ENCODE data around the gene ZNF579.
A peak's percentile ranks its signal among the peaks of the same experiment; 100 is the strongest.

The ZNF579 gene

DNA sequence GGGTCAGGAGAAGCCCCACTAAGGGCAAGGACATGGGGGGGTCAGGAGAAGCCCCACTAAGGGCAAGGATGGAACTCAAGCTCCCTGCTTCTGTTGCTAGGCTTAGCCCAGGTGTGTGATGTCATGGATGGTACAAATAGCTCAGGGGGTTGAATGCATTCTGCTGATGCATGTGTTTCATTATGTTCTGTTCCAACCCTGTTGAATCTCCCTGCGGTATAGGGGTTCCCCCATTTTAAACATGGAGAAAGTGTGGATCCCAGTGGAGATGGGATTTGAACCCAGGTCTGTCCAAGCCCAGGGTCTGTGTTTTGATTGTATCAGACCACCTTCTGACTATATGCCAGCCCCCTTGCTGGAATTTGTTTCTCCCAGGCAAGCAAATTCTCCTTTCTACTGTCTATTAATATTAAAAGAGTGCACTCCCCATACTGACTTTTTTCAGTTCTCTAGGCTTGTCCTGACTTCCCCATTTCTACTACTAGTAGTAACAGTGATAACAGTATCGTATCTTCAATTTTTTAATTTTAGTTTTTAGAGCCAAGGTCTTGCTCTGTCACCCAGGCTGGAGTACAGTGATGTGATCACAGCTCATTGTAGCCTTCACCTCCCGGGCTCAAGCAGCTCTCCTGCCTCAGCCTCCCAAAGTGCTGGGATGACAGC lies 31.5 kb upstream of the ZNF579 start:
- no peak for DNase-seq

DNA sequence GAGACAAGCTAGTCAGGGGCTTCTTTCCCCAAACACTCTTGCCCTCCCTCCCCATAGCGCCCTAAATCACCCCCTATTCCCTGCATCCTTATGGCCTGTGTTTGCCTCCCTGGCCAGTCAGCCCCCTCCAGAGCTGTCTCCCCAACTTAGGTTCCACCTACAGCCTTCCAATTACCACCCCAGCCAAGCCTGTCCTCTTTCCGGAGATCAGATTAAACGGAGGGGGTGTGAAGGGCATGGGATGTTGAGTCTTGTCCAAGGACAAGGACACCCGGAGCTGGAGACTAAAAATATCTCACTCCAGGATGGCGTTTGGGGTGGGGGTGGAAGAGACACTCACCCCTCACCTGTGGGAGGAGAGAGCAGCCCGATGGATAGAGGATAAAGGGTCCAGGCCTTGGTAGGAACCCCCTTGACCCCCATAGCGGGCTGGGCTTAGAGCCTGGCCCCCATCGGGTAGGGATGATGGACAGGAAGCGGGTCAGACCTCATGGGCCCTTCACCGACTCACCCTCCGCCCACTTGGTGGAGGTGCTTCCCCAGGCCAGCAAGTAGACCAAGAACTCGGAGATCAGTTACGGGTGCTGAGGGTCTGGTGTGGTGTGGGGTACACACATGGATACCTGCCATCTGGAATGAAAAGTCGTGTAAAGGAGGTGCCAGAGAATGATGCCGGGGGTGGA lies 30.8 kb upstream of the ZNF579 start:
- no peak for DNase-seq

DNA sequence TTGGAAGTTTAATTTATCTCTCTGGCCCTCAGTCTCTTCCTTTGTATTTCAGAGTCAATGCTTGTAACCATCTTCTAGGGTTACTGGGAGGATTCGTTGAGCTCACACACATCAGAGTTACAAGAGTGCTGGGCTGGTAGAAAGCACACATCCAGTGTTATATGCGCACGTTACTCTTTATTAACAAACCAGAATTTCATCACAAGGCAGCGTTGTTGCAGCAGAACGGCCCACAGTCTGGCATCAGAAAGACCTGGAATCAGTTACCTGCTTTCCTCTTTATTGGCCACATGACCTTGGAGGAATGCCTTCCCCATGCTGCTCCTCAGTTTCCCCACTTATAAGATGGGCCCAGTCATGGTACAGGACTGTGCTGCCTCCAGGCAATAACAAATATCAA lies 28.7 kb upstream of the ZNF579 start:
- no peak for DNase-seq

DNA sequence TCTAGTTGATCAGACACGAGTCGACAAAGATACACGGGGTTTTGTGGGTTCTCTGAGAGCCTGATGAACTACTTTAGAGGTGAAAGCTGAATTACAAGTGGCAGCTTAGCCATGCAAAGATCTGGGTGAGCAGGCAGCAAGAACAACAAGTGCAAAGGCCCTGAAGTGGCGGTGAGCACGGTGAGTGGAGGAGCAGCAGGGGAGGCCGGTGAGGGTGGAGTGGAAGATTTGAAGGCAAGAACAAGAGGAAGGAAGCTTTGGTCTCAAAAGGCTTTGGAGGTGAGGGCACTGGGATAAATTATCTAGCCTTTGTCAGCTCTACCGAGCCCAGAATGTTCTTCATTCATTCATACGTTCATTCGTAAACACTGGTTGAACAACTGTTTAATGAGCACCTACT lies 26.2 kb upstream of the ZNF579 start:
- no peak for DNase-seq

DNA sequence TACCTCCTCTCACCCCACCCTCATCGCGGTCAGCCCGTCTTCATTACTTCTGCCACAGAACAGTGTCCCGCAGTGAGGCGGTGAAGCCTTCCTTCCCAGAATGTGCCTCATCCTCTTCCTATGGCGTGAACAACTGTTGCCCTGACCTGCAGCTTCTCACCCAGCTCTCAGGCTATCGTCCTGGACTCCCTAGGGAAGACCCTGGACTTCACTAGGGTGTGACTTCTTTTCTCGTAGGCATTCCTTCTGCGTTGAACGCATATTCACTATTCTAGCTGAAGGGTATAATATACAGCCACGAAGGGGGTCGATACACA lies 25.8 kb upstream of the ZNF579 start:
- DNase-seq: no peak

DNA sequence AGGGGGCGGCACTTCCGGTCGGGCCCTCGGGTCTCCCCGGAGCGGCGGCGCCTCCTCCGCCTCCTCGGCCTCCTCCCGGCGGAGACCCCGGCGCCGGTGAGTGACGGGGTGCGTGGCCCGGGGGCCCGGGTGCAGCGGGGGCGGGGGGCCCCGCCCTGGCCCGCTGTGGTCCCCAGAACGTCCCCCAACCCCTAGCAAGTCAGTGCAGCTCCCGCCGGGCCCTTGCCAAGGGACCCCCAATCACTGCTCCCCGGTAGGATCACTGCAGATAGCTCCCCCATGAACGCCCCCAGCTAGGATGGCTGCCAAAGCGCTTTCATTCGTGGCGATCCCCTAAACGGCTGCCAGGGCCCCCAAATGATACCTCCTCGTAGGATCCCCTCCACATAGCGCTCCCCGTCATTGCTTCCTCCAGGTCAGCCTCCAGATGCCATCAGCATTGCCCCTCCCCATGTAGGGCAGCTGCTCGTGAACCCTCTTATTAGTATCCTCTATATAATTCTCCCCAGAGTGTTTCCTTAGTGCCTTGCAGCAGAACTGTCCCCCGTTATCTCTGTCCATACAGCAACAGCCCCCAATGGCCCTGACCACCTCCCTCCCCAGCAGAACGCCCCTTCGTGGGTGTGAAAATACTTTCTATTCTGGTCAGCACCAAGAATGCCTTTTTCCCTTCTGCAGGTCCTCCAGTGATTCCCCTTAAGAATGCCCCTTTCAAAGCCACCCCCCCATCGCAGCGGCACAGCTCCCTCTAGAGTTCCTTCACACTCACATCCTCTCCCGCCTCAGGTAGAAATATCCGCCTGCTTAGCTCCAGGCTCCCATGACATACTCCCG lies 25.2 kb upstream of the ZNF579 start, which contains the start of gene ZNF865:
Gene ZNF865 (plus strand): TSS at position 11 of the 834 bp plus-strand sequence. CDS start 7,972 bp downstream, outside the sequence.
- peak; percentile 45 for DNase-seq

DNA sequence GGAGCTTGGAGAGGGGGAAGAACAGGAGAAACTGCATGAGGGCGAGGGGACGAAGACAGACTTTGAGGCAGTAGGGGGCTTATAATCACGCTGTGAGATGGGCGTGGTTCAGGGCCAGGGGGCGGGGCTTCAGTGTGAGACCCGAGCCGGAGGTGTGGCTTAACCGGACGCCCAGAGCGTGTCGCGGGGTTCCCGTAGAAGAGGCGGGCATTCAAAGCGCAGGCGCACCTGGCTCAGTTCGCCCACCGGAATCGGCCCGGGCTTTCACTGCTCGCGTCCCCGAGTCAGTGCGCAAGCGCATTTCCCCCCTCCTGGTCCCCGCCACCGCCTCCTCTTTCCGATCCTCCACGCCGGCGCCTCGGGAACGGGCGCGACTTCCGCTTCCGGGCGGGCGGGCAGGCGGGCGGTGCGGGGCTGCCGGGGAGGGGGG lies 24.6 kb upstream of the ZNF579 start:
- DNase-seq: peak; percentile 97

DNA sequence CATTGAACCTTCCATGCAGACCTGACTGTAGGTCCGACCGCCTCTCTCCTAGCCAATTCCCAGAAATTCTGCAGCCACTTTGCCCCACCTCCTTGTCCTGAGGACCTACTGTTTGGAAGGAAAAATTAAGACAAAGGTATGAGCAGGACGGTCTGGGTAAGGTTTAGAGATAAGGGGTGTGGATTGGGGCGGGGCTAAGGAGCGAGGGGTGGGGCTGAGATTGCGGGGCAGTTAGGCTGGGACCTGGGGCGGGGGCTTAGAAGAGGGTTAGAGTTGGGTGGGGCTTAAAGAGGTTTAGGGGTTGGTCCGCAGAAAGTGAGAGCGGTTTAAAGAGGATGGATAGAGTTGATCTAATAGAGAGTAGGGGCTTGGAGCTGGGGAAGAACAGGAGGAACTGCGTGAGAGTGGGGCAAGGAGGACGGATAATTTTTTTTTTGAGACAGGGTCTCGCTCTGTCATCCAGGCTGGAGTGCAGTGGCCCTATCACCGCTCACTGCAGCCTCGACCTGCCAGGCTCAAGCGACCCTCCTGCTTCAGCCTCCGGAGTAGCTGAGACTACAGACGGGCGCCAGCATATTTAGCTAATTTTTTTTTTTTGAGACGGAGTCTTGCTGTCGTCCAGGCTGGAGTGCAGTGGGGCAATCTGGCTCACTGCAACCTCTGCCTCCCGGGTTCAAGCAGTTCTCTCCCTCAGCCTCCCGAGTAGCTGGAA lies 23.1 kb upstream of the ZNF579 start:
- DNase-seq: no peak

DNA sequence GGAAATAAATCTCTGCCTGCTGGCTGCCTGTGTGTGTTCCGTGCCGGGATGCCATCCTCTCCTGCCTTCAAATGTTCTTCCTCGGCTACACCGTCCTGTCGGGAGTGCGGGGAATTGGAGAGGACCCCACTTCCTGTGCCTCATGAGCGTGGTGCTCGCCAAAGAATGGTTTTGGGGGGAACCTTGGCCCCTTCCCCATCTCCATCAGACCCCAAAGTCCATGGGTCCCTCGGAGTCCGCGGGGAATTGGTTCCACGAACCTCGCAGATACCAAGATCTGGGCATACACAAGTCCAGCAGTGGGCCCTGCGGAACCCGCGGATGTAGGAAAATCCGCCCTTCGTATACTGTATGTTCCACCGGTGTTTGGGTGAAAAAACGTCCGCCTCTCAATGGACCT lies 22.5 kb upstream of the ZNF579 start:
- no peak for DNase-seq

DNA sequence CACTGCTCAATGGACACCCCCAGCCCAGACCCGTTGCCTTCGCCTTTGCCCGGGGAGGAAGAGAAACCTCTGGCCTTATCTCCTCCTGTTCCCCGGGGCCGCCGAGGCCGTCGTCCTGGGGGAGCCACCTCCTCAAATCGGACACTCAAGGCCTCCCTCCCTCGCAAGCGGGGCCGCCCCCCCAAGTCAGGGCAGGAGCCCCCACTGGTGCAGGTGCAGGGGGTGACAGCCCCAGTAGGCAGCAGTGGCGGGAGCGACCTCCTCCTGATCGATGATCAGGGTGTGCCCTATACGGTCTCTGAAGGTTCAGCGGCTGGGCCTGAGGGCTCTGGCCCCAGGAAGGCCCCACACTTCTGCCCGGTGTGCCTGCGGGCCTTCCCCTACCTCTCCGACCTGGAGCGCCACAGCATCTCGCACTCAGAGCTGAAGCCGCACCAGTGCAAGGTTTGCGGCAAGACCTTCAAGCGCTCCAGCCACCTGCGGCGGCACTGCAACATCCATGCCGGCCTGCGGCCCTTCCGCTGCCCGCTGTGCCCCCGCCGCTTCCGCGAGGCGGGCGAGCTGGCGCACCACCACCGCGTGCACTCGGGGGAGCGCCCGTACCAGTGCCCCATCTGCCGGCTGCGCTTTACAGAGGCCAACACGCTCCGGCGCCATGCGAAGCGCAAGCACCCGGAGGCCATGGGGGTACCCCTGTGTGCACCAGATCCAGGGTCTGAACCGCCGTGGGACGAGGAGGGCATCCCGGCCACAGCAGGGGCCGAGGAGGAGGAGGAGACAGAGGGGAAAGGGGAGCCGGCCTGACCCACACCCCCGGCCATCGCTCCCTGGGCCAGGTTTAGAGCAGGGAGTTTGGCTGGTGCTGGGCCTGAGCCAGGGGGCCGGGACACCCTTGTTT lies 21.7 kb upstream of the ZNF579 start:
- DNase-seq: no peak

DNA sequence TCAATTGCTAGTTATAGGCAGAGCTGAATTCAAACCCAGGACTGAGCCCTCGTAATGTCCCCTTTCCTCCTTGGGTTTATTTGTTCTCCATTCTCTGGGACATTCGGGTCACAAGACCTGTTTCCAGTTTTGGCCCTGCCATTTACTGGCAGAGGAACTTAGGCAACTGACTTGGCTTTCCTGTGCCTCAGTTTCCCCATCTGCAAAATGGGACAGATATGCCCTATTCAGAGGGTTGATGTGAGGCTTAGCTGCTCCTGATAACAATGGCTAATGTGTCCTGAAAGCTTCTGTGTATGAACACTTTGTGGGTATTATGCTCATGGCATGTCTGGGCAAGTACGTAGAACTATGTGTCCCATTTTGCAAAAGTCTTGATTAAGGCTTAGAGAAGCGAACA lies 20.4 kb upstream of the ZNF579 start:
- DNase-seq: no peak

DNA sequence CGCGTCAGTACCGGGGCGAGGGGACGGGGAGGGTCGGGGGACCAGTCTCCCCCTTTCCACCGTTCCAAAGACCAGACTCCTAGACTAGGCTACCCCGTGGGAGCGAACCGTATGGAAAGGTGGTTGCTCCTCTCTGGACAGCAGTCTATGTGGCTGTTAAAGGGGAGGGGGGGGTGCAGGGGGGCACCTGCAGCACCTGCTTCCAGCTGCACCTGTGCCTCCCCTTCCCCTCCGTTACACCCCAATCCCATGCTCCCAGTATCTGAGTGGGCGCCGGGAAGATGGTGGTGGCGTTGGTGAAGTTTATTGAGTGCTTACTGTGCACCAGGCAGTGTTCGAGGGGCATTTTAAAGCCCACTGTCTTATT lies 20.0 kb upstream of the ZNF579 start:
- no peak for DNase-seq

DNA sequence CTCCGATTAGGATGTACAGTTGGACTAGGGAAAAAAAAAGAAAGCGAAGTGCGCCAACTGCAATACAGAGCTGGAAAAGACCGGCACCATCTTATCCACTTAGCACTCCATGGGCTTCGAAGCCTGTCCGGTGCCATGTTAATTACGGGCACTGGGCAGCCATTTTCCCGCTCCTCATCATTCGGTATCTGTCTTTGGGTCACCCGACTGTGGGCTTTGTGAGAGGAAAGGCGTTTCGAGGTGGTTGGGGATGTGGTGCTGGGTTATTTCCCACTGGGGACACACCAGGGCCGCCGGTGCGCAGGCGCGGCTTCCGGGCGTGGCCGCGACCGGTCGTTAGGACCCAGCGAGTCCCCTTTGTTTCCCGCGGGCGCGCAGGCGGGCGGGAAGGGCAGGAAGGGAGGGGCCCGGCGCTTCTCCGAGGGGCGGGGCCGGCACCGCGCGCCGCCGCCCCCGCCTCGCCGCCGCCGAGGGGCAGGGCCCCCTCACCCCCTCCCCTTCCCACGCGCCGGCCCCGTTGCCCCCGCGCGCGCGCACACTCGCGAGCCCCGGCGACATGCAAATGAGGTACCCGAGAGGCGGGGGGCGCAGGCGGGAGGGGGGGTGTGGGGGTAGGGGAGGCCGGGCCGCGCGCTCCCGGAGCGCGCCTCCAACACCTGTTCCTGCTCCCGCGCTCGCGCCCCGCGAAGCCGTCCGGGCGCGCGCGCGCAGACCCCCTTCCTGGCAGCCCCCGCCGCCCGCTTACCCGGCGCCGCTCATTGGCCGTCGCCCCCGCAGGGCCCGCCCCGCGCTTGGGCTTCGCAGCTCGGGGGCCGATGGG lies 19.4 kb upstream of the ZNF579 start, which contains the start of gene ZNF524:
Gene ZNF524 (plus strand): TSS at position 447 of the 820 bp plus-strand sequence. CDS start 1,825 bp downstream, outside the sequence.
- peak; percentile 78 for DNase-seq

DNA sequence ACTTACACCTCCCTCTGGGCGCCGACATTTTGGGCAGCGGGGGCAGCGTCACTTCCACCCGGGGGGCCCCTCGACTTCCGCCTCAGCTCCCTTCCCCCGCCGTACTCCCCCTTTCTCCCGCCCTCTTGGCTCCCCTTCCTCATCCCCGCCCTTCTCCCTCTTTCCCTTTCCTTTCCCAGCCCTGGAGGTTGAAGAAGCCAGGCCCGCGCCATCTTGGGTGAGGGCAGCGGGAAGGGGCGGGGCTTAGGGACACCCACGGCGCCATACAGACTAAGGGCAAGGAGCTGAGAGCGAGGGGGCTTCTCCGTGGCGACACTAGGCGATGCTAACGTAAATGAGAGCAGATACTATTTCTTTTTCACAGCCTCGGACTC lies 18.8 kb upstream of the ZNF579 start, which contains the start of gene FIZ1:
Gene FIZ1 (minus strand): TSS at position 50 of the 374 bp plus-strand sequence. CDS start 1,652 bp downstream, outside the sequence.
- peak; percentile 95 for DNase-seq

DNA sequence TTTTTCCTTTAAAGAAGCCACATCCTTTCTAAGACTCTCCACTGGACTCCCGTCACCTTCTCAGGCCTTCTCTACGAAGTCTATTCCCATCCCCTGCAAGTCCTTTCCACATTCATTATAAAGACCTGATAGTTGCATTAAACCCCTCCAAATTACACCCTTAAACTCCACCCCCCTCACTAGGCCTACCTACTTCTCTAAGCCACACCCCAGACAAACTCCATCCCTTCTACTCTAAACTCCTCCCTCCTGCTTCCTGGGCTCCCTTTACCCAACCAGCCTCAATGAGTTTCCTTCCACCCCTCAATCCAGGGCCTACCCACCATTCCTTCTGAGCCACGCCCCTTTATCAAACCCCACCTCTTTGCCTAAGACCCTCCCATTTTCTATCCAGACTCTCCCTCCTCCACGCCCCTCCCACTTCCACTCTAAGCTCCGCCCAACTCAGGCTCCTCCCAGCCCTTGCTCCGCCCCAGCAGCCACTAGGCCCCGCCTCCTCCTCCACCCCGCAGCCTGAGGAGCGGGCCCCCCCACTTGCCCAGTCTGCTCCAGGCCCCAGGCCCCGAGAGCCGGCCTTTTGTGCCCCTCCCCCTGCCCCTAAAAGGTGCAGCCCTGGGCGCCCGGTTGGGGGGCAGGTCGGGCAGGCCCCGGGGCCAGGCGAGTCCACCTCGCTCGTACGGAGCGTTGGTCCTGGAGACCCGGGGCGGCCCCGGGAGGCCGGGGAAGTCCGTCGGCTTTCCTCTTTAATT lies 18.2 kb upstream of the ZNF579 start:
- DNase-seq: peak; percentile 73

DNA sequence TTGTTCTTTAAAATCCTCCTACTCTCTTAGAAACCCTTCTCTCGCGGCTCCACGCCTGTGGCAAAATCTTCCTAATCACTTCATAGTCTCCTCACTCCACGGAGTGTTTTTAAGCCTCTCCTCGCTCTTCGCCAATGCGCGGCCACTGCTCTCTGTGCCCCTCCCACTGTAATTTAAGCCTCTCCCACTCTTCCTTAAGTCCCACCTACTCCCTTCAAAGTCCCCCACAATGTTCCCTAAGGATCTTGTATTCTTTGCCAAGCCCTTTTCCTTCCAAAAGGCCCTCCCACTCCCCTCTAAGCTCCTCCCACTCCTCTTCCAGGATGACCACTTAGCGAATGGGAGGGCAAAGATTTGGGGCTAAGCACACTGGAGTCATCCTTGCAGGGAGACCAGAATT lies 17.4 kb upstream of the ZNF579 start:
- DNase-seq: no peak

DNA sequence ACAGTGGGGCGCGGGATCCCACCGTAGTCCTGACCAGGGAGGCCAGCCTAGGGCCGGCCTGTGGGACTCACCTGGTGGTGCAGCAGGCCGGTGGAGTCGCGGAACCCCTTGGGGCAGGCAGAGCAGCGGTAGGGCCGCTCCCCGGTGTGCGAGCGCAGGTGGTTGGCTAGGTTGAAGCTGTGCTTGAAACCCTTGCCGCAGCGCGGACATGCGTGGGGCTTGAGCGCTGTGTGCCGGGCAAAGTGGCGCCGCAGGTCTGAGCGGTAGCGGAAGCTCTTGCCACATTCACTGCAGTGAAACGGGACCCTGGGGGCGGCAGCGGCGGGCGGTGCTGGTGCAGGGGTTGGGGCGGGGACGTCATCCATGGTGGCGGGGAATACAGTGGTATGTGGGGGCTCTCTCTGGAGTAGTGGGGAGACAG lies 16.9 kb upstream of the ZNF579 start:
- DNase-seq: no peak

DNA sequence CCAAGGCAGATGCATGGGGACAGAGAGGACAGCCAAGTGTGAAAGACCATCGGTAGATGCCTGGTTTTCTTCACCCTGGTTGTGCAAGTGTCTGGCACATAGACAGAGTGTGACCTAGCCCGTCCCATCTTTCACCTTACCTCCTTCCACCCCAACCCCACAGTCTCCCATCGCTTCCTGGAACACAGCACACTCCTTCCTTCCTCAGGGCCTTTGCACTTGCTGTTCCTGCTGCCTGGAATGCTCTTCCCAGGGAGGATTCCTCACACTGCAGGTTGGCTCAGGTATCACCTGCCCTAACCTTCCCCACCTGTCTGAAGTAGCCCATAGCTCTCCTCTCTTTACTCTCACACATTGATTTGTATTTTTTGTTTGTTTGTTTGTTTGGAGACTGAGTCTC lies 15.7 kb upstream of the ZNF579 start:
- no peak for DNase-seq

DNA sequence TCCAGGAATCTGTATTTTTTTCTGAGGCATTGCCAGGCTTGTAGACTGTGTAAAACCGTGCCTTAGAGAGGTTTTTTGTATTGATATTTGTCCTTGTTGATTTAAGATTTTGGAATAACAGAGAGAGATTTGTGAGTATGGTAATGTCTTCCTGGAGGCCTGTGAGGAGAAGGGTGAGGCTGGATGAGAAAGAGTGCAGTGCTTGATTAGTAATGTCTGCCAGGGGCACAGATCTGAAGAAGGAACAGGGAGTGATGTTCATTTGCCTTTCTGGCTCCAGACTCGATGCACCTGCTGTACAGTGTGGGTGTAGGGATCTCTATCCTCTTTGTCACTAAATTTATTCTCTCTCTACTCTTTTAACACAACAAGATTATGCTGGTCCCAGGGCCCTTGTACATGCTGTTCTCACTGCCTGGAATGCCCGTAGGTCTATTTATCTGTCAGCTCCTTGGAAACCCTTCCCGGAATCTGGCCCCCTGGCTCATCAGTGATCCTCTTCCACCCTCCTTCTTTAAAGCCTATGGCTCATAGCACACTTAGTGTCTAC lies 14.4 kb upstream of the ZNF579 start:
- DNase-seq: no peak
